ENCODE data around the gene LURAP1L.

Gene LURAP1L

DNA sequence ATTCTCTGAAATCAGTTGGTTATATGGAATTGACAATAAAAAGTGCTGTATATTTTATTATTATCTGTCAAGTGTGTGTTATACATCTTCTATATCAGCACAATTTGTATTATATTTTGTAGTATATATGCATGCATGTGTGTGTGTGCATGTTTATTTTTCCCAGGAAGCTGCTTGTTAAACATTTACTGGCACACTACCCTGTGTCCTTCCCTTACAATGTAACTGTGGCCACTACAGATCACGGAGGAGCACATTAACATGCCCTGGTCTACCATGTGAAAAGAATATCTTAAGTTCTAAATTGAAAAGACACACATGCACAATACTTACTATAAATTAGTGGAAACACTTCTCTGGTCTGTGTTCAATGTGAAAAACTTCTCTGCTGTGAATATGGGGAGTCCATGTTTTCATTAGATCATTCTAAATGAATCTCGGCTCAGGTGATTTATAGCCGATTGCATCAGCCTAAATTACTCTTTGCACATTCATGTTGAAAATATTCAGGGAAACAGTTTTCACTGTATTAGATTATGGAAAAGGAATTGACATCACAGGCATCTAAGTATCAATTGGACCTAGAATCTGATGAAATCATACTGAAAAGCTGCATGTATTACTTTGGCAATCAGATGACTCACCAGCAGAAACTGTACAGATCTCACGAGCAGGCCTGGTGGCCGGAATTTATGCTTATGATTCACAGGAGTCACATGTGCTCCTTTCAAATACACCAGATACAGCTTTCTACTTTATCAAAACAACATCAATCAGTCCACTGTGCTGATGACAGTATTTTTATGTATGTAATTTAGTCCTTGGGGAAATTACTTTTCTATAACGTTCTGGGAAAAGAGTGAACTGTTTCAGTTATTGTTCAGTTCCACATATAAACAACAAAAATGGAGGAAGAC is 39.4 kb downstream of the LURAP1L start:
- peak; percentile 100 for DNase-seq

DNA sequence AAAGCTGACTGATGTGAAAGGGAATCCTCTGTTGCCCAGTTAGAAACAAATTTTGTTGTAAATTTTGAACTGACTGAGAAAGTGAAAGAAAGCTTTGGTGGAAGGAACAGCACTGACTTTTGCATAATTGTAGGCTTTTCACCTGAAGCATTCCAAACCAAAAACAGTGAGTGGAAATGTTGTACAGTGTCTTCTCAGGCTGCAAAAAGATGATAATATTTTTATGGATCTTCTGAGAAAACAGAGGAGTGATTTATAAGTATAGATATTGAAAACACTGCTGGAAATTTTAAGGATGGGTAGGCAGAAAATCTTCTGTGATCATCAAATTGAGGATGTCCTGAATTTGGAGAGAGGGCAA is 40.0 kb downstream of the LURAP1L start:
- no peak for DNase-seq

DNA sequence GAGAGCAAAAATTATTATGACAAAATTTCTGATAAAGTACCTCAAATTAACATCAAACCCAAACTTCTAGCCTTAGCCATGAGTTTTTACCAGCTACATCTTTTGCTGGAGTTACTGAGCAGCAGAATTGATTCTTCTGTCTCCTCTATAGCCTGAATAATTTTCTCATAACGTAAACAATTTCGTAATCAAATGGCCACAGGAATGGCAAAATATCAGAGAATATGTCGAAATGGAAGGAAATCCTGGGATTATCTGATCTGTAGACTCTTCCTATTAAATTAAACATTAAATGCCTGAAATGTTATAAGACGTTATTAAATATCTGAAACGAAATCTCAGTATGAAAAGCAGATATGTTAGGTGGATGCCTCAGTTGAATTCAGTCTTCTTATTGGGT is 41.1 kb downstream of the LURAP1L start:
- peak; percentile 79 for DNase-seq

DNA sequence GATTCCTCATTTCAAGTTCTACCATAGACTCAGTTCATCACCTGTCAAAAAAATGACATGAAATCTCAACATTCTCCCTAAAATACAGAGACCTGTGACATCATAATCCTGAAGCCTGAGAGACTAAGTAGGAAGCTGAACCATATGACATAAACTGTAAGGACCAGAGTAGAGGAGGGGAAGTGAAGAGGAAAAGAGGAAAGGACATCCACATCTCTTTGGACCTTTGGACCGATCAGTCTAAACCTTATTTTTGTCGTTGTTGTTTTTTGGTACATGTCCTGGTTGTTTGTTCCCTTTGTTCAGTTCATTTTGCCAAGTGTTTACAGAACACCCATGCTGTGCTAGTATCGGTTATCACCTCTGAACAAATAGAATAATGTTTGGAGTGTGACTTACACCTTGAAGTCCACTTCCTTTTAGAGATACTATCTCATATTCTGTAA is 41.9 kb downstream of the LURAP1L start:
- no peak for DNase-seq

DNA sequence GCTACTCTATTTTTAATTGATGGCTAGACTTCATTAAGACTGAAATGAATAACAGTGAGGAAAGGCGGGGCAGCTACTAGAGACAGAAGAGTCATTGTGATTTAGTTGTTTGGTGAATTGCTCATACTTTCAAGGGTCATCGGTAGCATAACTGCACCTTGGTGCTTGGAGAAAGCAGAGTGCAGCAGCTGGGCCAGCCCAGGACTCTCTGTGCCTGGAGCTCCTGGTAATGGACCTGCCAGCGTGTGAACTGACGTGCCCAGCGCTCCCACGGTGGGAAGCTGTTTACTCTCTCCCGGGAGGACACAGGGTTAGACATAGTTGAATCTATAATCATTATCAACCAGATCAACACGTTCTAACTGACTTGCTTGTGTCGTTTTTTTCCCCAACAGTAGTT is 42.9 kb downstream of the LURAP1L start:
- DNase-seq = no peak

DNA sequence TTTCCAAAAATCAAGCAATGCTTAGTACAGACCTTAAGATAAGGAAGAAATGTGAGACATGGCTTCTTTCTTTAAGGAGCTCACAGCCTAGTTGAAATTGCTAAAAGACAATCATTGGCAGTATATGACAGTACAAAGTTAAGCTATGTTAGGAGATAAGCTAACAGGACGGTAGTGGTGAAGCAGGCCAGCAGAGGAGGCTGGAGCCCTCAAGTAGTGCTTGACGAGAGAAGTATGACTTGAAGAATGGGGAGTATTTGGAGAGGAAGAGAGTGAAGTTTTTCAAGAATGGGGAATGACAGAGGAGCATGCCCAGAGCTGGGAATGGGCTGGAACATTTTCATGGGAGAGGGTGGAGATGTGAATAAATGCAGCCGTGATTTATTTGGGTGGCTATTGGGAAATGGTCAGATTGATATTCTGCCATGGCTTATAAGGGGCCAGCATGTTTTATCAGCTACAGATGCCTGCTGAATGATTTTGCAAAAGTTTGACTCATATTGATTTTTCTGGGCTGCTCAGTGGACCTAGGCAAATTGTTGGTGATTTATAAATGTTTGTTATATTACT is 43.7 kb downstream of the LURAP1L start:
- DNase-seq = peak; percentile 67

DNA sequence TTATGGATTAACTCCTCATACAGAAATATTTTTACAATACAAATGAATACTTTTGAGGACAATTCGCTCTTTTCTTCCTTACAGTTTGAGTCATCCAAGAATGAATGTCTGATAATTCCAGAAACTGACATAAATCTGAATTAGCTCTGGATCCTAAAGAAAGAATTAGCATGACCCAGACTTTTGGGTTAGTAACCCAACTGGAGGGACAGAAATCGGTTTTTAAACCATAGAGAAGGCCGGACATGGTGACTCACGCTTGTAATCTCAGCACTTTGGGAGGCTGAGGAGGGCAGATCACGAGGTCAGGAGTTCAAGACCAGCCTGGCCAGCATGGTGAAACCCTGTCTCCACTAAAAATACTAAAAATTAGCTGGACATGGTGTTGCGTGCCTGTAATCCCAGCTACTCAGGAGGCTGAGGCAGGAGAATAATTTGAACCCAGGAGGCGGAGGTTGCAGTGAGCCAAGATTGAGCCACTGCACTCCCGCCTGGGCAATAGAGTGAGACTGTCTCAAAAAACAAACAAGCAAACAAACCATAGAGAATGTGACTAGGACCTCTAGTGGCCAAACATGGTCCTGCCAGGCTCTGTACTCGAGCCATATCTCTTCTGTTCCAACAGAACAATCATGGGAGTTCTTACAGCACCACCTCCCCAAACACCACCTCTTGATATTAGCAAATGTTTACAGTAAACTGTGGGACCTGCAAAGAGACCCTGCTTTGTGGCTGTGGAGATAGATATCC is 44.8 kb downstream of the LURAP1L start:
- DNase-seq = peak; percentile 61

DNA sequence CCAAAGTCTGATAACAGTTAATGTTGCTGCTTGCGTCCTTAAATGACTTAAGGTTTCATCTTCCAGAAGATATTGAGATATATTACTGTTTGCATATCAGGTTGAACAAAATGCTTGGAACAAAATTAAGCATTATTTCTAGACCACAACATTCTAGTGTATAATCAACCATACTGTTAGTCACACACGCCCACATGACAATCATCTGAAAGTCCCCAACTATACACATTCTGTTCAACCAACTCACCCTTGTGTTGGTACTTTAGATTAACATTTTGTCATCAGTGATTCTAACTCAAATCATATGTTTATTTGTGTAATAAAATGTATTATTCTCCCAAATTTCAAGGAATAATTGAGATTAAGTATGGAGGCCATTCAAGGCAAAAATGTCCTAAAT is 47.3 kb downstream of the LURAP1L start:
- DNase-seq = peak; percentile 13

DNA sequence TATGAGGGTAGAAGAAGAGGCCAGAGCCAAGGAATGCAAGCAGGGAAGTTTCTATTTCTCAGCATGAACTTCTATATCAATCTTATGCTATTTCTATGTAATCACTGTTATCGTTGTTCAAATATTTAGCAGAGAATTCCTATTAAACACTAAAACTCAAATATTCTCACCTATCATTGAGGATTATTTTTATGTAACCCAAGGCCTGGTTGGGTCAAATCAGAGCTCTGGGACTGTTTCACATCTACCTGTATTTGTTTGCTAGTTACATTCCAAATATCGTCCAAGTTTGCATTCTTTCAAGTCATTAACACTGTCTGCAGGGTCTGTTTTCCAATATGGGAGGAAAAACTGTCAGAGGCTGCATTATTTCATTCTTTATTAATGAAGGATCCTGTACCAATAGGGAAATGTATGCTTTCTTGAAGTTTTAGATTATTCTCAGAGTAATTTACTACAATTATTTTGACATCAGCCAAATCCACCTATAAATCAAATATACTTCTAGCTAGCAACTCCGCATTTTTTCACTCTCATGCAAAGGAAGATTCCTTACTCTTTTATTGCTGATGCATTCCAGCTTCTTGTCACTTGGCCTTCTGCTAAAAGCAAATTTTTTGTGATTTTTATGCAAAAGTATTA is 52.2 kb downstream of the LURAP1L start:
- DNase-seq = no peak

DNA sequence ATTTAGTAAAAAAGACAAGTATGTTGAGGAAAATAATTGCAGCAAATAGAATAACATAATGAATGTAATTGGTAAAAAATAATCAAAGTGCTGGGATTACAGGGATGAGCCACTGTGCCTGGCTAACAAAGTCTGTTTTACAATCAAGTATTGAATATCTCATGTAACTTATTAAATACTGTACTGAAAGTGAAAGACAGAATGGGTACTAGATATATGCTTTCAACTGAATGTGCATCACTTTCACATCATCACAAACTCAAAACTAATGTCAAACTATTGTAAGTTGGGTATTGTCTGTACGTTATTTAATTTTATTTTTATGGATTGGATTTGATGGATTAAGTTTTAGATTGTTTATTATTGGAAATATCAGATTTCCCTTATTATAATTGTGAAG is 58.9 kb downstream of the LURAP1L start:
- DNase-seq = no peak

DNA sequence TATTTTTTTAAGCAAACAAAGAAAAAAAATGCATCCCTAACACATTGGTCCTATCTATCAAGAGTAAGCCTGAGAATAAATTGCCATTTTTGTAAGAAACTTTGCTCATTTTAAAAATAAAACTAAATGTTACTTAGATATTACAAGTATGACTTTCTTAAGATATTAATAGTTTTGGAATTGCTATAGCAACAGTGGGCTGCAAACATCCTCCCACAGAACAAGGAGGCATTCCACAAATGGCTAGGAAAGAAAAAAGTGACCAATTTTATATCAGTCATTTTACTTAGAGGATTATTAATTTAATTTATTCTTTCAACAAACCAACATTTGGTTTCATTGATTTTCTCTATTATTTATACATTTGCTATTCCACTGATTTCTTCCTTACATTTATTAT is 63.7 kb downstream of the LURAP1L start:
- DNase-seq = no peak

DNA sequence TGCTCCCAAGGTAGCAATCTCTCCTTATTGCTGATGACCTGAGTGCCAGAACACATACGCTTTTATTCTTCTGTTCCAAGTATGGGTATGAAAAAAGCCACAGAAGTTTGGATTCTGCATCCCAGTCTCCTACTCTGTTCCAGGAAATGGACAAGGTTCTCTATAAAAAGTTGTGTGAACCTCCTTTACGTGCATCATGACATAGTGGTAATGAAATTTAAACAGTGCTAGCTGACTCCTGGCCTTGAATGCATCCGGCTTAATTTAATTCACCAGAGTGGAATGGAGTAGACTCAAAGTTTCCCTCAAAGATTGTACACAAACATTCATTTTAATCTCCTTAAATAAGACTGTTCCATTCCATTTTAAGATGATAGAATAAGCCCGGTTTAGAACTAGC is 68.9 kb downstream of the LURAP1L start:
- no peak for DNase-seq

DNA sequence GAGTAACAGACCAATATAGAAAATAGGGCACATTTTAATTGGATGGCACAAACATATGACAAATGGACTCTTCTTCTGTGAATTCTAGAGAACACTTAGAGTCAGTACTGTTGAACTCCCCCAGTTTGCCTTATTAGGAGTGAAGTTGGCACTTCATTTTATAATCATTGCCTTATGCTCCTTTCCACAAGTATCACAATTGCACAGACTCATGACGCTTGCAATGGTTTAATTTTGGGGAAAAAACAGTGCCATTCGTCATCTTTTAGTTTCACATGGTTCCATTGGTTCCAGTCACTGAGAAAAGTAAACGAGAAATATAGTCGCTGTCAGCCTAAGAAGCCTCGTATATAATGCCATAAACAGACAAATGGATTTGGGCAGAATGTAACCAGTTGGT is 71.2 kb downstream of the LURAP1L start:
- no peak for DNase-seq

DNA sequence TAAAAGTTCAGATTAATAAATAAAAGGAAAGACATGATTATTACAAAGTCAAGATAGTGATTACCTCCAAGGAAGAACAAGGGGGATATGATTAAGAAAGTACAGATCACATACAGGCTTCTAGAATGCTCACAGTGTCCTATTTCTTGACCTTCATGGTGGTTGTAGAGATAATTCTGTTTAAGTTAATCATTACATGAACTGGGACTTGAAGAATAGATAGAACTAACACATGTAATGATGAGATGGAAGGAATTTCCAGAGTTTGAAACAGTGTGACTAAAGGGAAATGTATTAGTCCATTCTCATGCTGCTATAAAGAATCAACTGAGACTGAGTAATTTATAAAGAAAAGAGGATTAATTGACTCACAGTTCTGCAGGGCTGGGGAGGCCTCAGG is 72.7 kb downstream of the LURAP1L start:
- DNase-seq = no peak

DNA sequence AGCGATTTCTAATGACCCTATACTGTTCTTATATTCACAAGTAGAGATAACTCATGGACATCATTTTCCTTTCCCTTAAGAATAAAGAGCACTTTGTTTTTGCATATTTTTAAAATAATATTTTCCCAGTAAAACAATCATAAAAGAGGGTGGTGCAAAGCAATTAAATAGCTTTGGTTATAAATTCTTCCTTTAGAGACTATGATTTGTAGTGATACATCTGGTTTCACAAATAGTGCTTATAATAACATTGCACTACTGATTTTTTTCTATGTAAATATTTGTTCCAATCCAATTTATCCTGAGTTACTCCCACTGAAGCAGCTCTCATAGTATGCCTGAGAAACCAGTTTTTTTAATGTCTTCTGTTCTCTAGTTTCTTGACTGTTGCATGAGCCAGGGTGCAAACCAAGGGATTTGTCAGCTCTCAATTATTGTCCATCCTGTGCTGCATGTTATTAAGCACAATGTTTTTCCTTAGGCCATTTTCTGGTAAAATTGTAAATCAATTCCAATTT is 74.7 kb downstream of the LURAP1L start:
- no peak for DNase-seq

DNA sequence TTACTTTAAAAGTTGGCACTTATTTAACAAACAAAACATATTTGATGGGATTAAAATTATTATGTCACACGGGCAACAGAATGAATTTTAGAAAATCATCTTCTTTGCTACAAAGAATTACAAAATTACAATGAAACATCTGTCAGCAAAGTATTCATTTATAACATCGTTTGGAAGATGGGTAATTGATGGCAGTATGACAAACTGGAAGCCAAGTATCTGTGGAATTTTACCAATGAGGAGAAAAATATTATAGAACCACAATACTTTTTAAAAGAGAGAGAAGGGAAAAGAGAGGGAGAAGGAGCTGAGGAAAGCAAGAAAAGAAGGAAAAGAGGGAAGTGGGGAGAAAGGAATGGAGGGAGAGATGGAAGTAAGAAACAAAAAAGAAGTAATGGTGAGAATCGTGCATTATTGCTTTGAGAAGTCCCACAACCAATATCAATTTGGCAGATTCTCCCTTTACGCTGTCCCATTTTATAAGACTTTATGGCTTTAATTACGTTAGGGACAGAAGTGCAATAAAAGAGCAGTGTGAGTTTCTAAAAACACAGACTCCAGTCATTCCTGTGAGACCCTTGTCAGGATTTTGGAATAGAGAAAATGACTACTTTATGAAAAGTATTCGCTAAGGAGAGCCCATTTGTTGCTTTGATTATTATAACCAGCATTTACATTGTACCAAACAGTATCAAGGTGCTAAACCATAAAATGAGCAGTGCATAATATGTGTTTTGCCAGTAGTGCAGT is 76.7 kb downstream of the LURAP1L start:
- DNase-seq = no peak

DNA sequence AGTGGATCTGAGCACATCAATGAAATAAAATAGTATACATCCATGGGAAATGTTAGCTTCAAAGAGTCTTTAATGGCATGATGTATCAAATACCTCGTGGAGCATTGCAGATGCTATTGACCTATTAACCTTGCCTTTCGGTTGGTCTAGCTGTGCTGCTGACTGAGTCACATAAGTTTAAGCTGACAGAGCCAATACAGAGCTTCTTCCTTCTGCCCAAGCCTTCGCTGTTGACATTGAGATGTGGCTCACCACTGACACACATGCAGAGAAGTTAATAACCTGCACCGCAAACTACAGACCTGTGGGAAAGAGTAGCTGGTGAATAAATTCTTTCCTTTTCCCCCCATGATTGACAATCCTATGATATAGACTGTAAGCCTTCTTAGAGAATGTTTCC is 78.2 kb downstream of the LURAP1L start:
- DNase-seq = no peak

DNA sequence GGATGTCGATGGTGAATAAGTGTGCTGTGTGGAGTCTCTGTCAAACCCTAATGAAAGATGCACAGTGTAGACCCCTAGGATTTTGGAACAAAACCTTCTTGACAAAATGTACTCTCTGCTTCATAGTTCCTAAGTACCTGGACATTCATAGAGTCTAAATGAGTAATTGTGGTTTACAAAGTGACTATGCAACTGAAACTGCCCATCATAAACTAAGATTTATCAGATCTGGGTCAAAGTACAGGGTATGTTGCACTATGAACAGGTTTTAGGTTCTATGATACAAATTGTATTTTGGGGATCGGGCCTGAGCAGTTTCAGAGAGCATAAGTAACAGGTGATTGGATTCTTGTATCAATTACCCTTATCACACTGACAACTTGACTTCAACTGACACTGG is 79.4 kb downstream of the LURAP1L start:
- no peak for DNase-seq

DNA sequence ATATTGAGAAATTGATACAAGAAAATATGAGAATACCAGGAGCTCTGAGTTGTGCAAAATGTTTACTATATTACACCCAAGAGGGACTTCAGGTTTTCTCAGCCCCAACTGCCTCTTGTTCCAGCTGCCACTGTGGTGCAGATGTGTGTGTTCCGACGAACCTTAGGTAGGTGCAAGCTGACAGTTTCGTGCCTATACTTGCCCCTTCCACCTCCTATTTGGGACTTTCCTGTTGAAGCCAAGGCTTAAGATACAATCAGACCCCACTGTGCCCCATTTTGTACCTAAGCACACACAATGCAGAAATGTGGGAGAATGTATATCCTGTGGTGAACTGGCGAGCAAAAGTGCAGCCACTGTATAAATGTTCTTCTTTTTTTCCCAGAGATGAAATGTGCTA is 80.2 kb downstream of the LURAP1L start:
- DNase-seq = no peak

DNA sequence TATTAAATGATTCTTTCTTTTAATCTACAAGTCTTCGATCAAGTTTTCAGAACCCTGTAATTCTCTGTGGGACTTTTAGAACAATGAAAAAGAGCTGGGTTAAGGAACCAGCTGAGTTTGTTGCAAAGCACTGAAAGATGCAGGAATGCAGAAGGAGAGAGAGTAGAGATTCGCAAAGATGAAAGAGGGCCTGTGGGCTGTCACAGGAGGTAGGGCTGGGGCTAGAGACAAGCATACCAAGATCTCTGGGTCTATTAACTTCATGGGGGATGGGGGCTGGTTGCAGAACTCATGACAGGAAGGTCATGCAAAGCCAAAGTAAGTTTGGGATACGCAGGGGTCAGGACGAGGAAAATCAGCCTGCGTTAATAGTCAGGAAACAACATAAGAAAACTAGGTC is 81.8 kb downstream of the LURAP1L start:
- no peak for DNase-seq

DNA sequence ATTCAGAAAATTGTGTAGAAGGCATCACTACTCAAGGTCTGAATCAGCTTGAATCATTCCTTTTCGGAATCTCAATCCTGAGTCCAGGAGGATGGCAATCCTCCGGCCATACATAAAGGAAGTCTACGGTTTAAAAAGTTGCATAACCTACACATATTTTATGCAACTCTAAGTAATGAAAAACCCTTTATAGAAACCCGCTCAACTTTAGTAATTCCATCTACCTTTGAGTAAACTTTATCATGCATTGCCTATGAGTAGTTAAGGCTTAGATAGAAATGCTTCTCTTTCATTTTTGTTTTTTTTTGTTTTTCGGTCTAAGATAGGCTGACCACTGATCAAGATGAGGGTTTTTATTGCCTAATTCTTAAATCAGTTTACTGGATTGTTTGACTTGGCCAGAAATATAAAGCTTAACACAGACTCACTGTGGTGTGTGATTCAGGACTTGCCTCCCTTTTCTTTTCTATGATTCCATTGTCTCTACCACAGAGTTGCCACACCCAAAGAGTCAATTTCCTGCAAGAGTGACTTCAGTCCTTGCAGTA is 85.0 kb downstream of the LURAP1L start:
- DNase-seq = peak; percentile 51

DNA sequence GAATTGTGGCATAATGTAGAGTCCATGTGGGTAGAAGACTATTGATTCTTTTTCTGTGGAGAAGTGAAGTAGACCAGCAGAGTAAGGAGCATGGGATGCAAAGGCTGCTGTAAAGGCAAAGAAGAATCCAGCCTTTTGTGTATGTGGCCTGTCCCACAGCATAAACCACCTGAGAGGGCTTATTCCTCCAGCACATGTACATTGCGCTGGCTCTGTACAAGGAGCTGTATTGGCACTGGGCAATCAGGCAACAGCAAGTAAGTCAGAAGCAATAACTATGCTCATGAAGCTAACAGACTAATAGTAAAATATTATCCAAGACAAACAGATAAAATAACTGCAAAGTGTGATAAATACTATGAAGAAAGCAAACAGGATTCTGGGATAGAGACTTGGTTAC is 86.2 kb downstream of the LURAP1L start:
- DNase-seq = no peak
